Stimulated activated CD8-positive, alpha-beta memory T cell treated with anti-CD3 and anti-CD28 coated beads, Interleukin-7, amount 100 ng/mL, for 4 hours (primary cell): ENCODE results near the gene LRRD1.
"Not testable (repeated sequence)": the region's sequence is repeated elsewhere in the genome, so short reads cannot be mapped to it uniquely, and the experiment has no call there.

Experiments used
- DNase-seq, 2 donors: peaks; one replicate each; pipeline ENCODE4 v3.0.0-alpha.2; 2020; ENCODE audit warnings: low read depth in 2 of 2

The LRRD1 gene

DNA sequence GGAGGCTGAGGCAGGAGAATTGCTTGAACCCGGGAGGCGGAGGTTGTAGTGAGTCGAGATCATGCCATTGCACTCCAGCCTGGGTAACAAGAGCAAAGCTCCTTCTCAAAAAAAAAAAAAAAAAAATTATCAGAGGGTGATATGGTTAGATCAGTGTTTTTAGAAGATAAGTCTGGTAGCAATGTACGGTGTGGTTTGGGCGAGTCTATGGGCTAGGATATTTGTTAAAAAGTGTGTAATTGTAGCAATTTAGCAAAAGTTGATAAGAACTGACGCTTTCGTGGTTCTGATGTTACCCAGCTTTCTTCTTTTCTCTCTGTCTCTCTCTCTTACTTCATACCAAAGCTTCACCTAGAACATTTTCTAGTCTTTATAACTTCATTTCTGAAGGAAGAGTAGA lies 37.8 kb downstream of the LRRD1 start:
- DNase-seq = no peak

DNA sequence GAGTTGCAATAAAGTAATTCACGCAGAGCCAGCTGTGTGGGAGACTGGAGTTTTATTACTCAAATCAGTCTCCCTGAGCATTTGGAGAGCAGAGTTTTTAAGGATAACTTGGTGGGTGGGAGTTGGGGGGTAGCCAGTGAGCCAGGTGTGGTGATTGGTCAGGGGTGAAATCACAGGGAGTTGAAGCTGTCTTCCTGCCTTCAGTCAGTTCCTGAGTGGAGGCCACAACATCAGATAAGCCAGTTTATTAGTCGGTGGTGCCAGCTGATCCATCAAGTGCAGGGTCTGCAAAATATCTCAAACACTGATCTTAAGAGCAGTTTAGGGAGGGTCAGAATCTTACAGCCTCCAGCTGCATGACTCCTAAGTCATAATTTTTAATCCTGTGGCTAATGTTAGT lies 41.4 kb downstream of the LRRD1 start:
- DNase-seq = no peak

DNA sequence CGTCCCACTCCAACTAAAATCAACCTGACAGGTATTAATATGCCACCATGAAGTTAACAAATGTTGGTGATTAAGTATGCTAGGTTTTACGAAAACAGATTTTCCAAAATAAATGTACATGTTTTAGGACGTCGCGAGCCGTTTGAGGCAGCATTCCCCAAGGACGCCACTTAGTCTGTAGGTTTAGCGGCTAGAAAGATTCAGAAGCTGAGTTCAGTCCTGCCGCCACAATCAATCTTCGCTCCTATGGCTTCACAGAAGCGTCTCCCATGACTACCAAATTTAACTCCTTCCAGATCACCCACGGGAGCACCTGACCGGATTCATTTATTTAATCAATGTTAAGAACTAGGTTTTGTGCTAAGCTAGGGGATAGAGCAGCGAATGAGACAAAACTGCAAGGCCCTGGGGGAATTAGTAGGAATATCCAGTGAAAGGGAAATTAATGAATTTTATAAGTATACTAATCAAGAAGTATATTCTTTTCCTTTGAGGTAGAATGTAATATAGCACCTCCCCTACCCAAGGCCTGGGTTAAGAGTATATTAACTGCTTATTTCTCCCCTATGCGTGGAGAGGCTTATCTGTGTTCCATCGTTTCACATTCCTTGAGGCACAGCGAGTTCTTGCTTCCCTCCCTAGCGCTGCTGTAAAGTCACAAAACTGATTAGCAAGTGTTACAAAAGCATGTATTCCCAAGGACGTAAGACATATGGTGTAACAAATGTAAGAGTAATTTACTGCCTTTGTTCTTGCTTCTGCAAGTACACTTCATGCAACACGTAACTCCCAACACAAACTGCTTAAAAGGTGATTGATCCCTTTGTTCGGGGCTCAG lies 43.7 kb downstream of the LRRD1 start:
- DNase-seq = no peak

DNA sequence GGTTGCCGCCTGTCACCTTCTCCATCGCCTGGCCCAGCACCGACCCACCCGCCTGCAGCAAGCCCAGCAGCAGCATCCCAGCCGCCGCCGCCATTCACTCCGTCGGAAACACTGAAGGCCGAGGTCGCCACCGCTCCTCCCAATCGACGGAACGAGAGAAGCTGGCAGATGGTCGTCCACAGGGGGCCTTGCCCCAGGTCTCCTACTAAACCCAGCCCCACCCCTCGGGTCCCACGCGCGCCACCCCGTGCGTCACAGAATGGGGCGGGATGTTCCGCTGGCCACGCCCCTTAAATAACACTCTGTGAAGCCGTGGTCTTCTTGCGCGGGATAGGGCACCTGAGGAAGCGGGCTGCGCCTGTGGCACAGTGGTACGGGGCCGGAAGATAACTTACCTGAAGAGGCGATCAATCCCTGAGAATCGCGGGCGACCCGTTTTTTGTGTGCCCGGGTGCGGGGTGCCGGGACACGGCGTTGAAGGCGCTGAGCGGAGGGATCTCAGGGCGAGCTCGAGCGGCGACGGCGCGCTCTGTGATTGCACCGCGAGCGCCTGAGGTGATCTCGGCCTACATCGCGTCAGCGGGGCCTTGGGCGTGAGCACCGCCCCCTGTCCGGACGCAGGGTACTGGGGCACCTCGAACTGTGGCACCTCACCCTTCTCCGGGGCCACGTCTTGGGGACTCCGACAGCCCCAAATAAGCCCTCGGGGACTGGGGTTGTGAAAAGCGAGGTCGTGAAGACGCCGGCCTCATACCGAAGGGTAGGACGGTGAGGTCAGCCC lies 44.5 kb downstream of the LRRD1 start, which contains the start of gene CYP51A1:
CYP51A1 (minus strand) TSS at position 207 of the 781 bp plus-strand sequence; CDS start at position 94, 113 bp downstream.
- DNase-seq = peak; percentile 84 to 88

DNA sequence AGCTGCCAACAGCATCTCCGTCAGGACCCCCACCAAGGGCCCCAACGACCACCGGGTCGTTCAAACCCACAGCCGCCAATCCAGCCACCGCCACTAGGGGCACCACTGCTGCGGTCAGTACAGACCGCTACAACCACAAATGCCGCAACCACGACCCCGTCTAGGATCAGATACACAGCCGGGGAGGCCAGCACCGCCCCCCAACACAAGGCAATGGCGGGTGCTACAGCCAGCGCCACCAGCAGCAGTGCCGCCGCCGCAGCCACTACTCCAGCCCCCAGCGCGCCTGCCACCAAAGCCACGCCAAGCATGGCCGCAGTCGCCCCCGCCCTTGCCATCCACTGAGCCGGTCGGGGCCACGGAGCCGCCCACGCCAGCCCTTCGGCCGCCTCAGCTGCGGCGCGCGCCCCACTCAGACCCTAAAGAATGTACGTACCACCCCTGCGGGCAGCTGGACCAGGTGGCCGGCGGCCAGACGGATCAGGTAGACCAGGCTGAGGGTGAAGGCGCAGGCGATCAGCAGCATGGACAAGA lies 45.1 kb downstream of the LRRD1 start:
- DNase-seq = peak; percentile 35 to 55

DNA sequence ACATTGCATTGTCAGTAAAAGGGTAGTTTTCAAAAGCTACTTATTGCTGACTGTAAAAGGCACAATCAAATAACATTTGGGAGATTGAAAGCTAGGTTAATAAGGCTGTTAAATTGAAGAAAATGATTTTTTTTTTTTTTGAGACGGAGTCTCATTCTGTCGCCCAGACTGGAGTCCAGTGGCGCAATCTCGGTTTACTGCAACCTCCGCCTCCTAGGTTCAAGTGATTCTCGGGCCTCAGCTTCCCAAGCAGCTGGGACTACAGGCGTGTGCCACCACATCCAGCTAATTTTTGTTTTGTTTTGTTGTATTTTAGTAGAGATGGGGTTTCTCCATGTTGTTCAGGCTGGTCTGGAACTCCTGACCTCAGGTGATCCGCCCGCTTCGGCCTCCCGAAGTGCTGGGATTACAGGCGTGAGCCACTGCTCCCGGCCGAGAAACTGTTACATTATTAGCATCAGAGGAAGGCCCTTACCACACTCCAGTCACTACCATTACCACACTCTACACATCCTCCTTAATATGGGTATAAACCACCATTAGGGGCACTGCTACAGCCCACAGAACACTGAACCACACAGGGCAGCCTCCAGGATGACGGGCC lies 45.7 kb downstream of the LRRD1 start:
- DNase-seq = no peak

DNA sequence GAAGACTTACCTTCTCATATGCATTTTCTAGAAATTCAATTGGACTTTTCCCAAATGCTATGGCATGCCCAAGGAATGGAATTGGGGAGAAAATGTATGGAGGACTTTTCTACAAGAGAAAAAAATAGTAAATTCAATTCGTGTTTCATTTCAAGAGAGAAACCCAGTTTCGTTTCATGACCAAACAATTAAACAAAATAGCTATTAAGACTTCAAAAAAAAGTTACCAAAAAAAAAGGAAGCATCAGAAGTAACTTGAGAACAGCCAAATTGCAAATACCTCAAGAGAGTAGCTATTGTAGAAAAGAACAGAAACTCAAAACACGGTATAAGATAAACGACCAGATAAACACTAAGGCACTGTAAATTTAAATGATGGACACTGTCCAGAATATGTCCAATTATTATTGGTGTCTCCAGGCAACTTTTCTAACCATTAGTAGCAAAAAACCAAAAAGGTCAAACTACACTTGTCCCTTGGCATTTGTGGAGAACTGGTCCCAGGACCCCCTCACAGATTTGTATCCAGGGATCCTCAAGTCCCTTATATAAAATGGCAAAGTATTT lies 47.1 kb downstream of the LRRD1 start:
- no peak for DNase-seq

DNA sequence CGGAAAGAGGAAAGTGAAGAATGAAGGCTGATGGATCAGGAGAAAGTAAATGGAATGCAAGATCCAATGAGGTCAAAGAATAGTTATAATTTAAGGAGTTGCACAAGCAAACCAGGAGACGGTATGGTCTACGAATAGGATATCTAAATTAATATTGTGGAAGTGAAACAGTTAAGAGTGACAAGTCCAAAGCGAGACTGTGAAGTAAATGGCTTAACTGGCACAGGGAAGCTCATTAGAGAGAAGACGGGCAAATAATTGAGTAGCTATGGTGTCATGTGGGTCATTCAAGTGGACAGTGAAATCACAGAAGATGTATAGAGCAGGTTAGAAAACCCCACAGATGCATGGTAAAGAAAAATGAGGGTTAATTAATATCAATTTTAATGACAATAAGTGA lies 47.8 kb downstream of the LRRD1 start:
- no peak for DNase-seq

DNA sequence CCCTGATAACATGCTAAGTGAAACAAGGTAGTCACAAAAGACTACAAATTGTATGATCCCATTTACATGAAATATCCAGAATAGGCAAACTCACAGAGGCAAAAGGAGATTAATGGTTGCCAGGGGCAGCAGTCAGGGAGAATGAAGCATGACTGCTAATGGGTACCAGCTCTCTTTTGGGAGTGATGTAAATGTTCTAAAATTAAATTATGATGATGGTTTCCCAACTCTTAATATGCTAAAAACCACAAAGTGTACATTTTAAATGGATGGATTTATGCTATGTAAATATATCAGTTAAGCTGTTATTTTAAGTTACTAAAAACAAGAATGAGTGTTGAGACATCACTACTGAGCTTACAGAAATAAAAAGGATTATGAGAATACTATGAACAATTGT lies 57.3 kb downstream of the LRRD1 start:
- DNase-seq = no peak

DNA sequence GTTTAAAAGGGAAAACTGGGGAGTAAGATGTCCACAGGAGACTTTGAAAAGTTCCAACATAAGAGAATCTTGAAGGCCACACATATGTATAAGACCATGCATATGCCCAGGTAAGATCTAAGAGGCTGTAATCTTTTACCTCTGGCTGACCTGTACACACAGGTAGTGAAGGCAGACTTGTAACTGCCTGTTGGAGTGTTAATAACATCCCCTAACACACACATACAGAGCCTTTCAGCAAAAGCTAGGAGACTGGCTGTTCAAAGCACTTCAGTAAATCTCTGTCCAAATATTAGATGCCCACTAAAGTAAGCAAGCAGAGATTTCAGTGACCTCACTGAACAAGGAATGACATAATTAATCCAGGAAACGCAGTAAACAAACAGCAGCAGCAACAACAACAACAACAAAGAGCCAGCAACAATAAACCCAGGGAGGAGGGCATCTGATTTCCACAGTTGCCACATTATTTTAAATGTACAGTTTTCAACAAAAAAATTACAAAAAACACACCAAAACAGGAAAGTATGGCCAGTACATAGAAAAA lies 59.7 kb downstream of the LRRD1 start:
- no peak for DNase-seq

DNA sequence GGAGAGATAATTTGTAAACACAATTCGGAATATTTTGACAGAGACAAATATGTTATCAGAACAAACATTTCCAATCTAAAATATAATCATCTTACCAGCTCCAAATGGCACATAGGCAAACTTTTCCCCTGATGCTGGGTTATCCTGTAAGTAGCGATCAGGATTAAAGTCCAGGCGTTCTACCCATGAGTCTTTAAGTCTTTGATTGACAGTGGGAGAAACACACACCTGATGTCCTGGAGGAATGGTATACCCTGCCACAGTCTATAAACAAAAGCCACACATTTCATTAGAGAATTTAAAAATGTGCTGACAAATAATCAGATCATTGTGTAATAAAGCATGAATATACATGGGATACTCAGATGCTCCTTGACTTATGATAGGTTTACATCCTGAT lies 62.0 kb downstream of the LRRD1 start:
- DNase-seq = no peak

DNA sequence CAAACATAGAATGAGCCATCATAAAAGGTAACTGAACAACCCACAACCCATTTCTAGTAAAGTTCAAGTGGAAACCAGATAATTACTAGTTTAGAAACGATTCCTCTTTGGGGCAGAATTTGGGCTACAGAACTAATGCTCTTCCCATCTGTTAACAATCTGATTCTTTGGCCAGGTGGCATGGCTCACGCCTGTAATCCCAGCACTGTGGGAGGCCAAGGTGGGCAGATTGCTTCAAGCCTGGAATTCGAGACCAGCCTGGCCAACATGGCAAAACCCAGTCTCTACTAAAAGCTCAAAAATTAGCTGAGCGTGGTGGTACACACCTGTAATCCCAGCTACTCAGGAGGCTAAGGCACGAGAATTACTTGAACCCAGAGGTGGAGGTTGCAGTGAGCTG lies 63.1 kb downstream of the LRRD1 start:
- no peak for DNase-seq

DNA sequence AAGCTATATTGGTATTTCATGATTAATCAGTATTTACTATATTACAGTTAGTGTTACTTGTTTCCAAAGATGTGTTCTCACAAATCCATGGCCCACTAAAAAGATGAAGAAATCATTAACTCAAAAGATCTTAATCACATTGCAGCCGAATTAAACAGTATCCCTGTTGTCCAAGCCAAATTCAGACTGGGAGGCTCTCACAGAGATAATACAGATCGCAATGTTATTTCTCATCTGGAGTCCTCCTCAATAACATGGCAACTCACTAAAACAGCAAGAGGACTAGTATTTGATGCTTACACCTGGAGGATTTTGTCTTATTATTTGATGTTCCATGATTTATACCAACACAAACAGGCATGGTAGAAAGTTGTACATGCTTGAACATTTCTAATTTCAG lies 68.1 kb downstream of the LRRD1 start:
- no peak for DNase-seq

DNA sequence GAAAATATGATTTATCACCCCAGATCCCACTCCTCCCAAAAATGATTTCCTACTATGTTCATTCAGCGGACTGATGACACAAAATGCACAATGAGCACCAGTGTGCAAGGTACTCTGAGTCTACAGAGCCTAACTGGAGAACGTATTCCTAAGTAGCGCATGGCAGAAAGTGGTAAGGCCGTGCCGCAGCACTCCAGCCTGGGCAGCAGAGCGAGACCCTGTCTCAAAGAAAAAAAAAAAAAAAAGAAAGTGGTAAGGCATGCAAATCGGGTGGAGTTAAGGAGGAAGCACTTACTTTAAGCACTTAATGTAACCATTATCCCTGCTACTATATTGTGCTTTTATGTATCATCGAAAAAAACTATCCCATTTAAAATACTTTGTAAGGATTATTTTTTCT lies 70.1 kb downstream of the LRRD1 start:
- no peak for DNase-seq

DNA sequence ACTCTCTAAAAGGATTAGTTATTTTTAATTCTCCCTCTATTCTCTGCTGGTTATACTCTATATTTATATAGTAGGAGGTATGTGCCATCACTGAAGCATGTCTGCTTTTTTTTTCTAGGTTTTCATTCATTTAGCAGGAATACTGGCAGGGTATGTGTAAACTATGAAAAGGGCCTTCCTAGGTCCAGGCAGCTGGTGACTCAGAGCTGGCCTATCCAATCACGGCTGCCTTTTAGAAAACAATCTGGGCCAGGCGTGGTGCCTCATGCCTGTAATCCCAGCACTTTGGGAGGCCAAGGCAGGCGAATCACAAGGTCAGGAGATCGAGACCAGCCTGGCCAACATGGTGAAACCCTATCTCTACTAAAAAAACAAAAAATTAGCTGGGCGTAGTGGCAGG lies 76.1 kb downstream of the LRRD1 start:
- not testable (repeated sequence) for DNase-seq

DNA sequence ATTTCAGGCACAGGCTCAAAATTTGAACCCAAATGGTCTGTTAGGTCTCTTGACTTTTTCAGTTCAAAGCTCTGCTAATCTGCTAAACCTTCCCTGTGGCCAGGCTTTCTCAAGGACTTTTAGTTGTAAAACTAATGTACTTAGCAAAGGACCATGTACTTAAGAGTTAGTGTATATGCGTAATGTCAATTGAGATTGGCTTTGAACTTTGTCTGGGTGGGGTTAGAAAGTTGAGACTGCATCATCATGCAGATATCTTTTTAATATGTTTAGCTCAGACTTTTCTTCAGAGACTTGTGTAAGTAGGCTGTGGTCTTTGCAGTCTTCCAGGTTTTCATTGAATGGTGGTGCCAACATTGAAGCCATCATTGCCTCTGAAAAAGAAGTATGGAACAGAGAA lies 78.4 kb downstream of the LRRD1 start:
- no peak for DNase-seq

DNA sequence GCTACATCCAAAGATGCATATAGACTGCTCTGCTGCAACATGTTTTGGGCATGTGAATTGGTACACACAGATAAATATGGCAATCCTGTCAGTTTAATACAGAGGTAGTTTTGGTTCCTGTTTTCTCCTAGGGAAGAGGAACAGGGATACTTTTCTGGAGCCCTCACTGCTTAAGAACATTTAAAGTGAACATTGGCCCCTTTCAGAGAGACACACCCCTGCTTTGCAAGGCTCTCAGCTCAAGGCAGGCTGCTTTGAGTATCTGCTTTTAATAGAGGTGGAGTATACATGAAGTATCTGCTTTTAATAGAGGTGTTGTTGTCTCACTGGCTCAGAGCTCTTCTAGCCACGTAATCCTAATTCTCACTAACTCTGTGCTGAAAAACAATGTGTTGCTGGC lies 83.6 kb downstream of the LRRD1 start:
- DNase-seq = no peak
